K562 (cell line): ENCODE results near the gene EXOC4. TPM values are rescaled to one million over a fixed set of nuclear protein-coding genes. Genes with fewer than 3 reads are reported as not detected.

Source experiments
- ATAC-seq: fragments of 200-7000 bp; cut with Tn5 transposase; 3 replicates; pipeline ENCODE4 v1.9.1; 2020; ENCODE audit warnings: moderate library complexity
- BruUV-seq: library from RNA; stranded (reverse); fragments of 400-500 nt; replicated peaks from 2 replicates; lab custom pipeline; 2021; lab: Mats Ljungman, UMichigan
- CTCF ChIA-PET: fragments of 300-600 bp; formaldehyde crosslinking; extraction: SDS; loops from one replicate; lab custom pipeline; 2021; ENCODE audit warnings: low intra/inter-chr PET ratio; lab: Yijun Ruan, JAX
- POLR2A ChIA-PET: fragments of 300-600, 350-650 bp; sonication (Branson Sonifier 250); formaldehyde crosslinking; extraction: SDS; loops from one replicate; lab custom pipeline; 2021; ENCODE audit warnings: antibody characterized with exemption, inconsistent platforms; lab: Yijun Ruan, JAX
- DNase-seq, 4 experiments: peaks; one replicate each; pipeline versions ENCODE4 v3.0.0 to v3.0.0-alpha.2; 2011 to 2018; ENCODE audit warnings: low spot score in 3 of 4, mixed read lengths in 3 of 4; ENCODE audit errors: extremely low read depth in 1 of 4
- FAIRE-seq: peaks from 2 replicates; lab custom pipeline; 2011; peaks lifted over from hg19 to GRCh38; lab: Jason Lieb, UNC
- H2AFZ ChIP-seq: 2 replicates; pipeline ENCODE4 v1.6.0; 2011; ENCODE audit warnings: low read depth, low read length, control low read depth, inconsistent platforms
- H3K27ac ChIP-seq: fragments of 200-600 bp; 3 replicates; pipeline ENCODE4 v1.8.0; 2011; ENCODE audit warnings: low read depth, mild to moderate bottlenecking, control low read depth, inconsistent platforms, low read length, moderate library complexity, mixed read lengths; ENCODE audit errors: extremely low read depth
- H3K27me3 ChIP-seq, 2 experiments: fragments of 300-600 bp in 1 of 2; 2 replicates in 1 of 2; 3 replicates in 1 of 2; pipeline versions ENCODE4 v1.6.0 to v1.8.0; 2011; ENCODE audit warnings: inconsistent platforms in 2 of 2, low read length in 2 of 2, mild to moderate bottlenecking in 1 of 2, mixed read lengths in 1 of 2, moderate library complexity in 1 of 2; ENCODE audit not compliant: control insufficient read depth in 2 of 2, insufficient read depth in 2 of 2
- H3K36me3 ChIP-seq: fragments of 300-600 bp; 3 replicates; pipeline ENCODE4 v1.8.0; 2011; ENCODE audit warnings: mild to moderate bottlenecking, low read length, inconsistent platforms; ENCODE audit not compliant: control insufficient read depth, insufficient read depth
- H3K4me1 ChIP-seq, 2 experiments: fragments of 200-600 bp in 1 of 2; replicated peaks in 1 of 2; 2 replicates in 1 of 2; 3 replicates in 1 of 2; pipeline versions ENCODE4 v1.5.1 to v1.8.0; 2011; ENCODE audit warnings: inconsistent platforms in 2 of 2, low read length in 2 of 2, mild to moderate bottlenecking in 1 of 2, mixed read lengths in 1 of 2, moderate library complexity in 1 of 2; ENCODE audit not compliant: control insufficient read depth in 2 of 2, insufficient read depth in 2 of 2
- H3K4me2 ChIP-seq: 2 replicates; pipeline ENCODE4 v1.6.1; 2011; ENCODE audit warnings: low read length, control low read depth, inconsistent platforms, mixed read lengths; ENCODE audit not compliant: insufficient read depth
- H3K4me3 ChIP-seq: fragments of 200-600 bp; sonication (generic), shearing (Covaris generic); 2 replicates; pipeline ENCODE4 v1.5.1; 2016; ENCODE audit warnings: control low read depth, inconsistent platforms
- H3K79me2 ChIP-seq: fragments of 200-600 bp; 3 replicates; pipeline ENCODE4 v1.8.0; 2011; ENCODE audit warnings: low read length, inconsistent platforms; ENCODE audit not compliant: control insufficient read depth, insufficient read depth
- H3K9ac ChIP-seq, 2 experiments: 2 replicates each; pipeline versions ENCODE4 v1.6.0 to v1.6.1; 2011; ENCODE audit warnings: low read depth in 2 of 2, low read length in 2 of 2, control low read depth in 1 of 2, inconsistent platforms in 1 of 2, mild to moderate bottlenecking in 1 of 2, mixed read lengths in 1 of 2; ENCODE audit not compliant: insufficient read depth in 1 of 2
- H3K9me1 ChIP-seq: one replicate; pipeline ENCODE4 v1.6.0; 2011; ENCODE audit warnings: inconsistent platforms, mild to moderate bottlenecking, low read length, moderate library complexity; ENCODE audit not compliant: control insufficient read depth, insufficient read depth
- H3K9me3 ChIP-seq: replicated peaks from 2 replicates; pipeline ENCODE4 v1.5.1; 2011; ENCODE audit warnings: low read depth, low read length, inconsistent platforms; ENCODE audit not compliant: control insufficient read depth, insufficient read depth
- H4K20me1 ChIP-seq: replicated peaks from 2 replicates; pipeline ENCODE4 v1.6.1; 2011; ENCODE audit warnings: low read length, inconsistent platforms, mixed read lengths; ENCODE audit not compliant: control insufficient read depth, insufficient read depth
- FUS ChIP-seq: fragments of 200-400 bp; formaldehyde crosslinking; optimal IDR thresholded peaks from 2 replicates; pipeline ENCODE3; 2017; ENCODE audit warnings: low read depth, low read length
- HNRNPH1 ChIP-seq: fragments of 200-400 bp; formaldehyde crosslinking; optimal IDR thresholded peaks from 2 replicates; pipeline ENCODE3; 2017; ENCODE audit warnings: low read depth, mild to moderate bottlenecking, low read length, moderate library complexity
- IRF9 ChIP-seq: fragments of 450-650 bp; IDR thresholded peaks from 2 replicates; pipeline ENCODE4 v1.6.1; 2016; ENCODE audit warnings: missing biosample characterization, missing genetic modification characterization
- LARP7 ChIP-seq: fragments of 450-650 bp; IDR thresholded peaks from 2 replicates; pipeline ENCODE4 v1.6.1; 2016
- NR4A1 ChIP-seq, 2 experiments: fragments of 250-450 bp in 1 of 2; fragments of 450-650 bp in 1 of 2; sonication (Bioruptor Pico) in 1 of 2; IDR thresholded peaks; 2 replicates each; pipeline versions ENCODE4 v1.4.0 to v1.6.1; 2016 to 2020; ENCODE audit warnings: mild to moderate bottlenecking in 2 of 2, missing compliant biosample characterization in 1 of 2, missing genetic modification characterization in 1 of 2, moderate library complexity in 1 of 2
- PURB ChIP-seq: sonication (generic); formaldehyde crosslinking; IDR thresholded peaks from 2 replicates; pipeline ENCODE4 v1.9.0; 2021; ENCODE audit warnings: low read depth, mild to moderate bottlenecking, missing genetic modification reagents
- SAFB2 ChIP-seq: fragments of 200-400 bp; formaldehyde crosslinking; IDR thresholded peaks from 2 replicates; pipeline ENCODE4 v1.6.1; 2018; ENCODE audit warnings: borderline replicate concordance, low read length, low read depth, moderate library complexity; ENCODE audit not compliant: severe bottlenecking
- THRAP3 ChIP-seq: fragments of 450-650 bp; IDR thresholded peaks from 2 replicates; pipeline ENCODE4 v1.6.1; 2016; ENCODE audit warnings: mild to moderate bottlenecking, inconsistent platforms, borderline replicate concordance
- U2AF2 ChIP-seq: fragments of 200-400 bp; formaldehyde crosslinking; optimal IDR thresholded peaks from 2 replicates; pipeline ENCODE3; 2017; ENCODE audit warnings: low read depth, mild to moderate bottlenecking, low read length
- WHSC1 ChIP-seq: IDR thresholded peaks from one replicate; pipeline ENCODE4 v1.6.1; 2012; ENCODE audit warnings: low read length, control low read depth, inconsistent platforms
- ZBTB8A ChIP-seq: fragments of 450-650 bp; IDR thresholded peaks from 2 replicates; pipeline ENCODE4 v1.6.1; 2018; ENCODE audit warnings: mild to moderate bottlenecking, moderate library complexity; ENCODE audit not compliant: partially characterized antibody
- ZNF253 ChIP-seq: fragments of 250-450 bp; sonication (Bioruptor Pico); conservative IDR thresholded peaks from 2 replicates; pipeline ENCODE4 v1.6.1; 2021; ENCODE audit warnings: mild to moderate bottlenecking
- ZNF436 ChIP-seq: fragments of 250-450, 450-650 bp; sonication (Bioruptor Pico); formaldehyde crosslinking; IDR thresholded peaks from 2 replicates; pipeline ENCODE4 v1.7.0; 2020; ENCODE audit warnings: mild to moderate bottlenecking
- in situ Hi-C: fragments of 300-500 bp; cut with MboI; formaldehyde crosslinking; loops from 4 replicates; pipeline ENCODE4 v1.15.0; 2018; ENCODE audit warnings: inconsistent platforms, mixed read lengths
- intact Hi-C: fragments of 100-400 bp; cut with micrococcal nuclease; formaldehyde crosslinking; loops from 2 replicates; pipeline ENCODE4 v1.14.2; 2022
- polyA plus RNA-seq, 8 experiments: library from polyadenylated mRNA; depleted of rRNA in 4 of 8; stranded (reverse) in 5 of 8; unstranded in 3 of 8; fragments of >200 nt; fragmentation: Nextera tagmentation in 2 of 8; fragmentation: Illumina TruSeq in 1 of 8; extraction: Ambion mirVana in 2 of 8; extraction: Trizol in 1 of 8; gene quantifications; 2 replicates each; pipeline versions ENCODE4 v1.2.1 to v1.2.3, GENCODE V29; 2011 to 2014; ENCODE audit warnings: inconsistent platforms in 1 of 8, missing spikeins in 1 of 8
- total RNA-seq, 7 experiments: library from RNA; depleted of rRNA in 6 of 7; stranded (reverse); fragments of >200 nt in 6 of 7; fragmentation: Illumina TruSeq in 2 of 7; extraction: Trizol in 2 of 7; gene quantifications; 2 replicates each; pipeline versions ENCODE4 v1.2.1 to v1.2.3, GENCODE V29; 2011 to 2021; ENCODE audit warnings: low replicate concordance in 1 of 7
- TF ChIP-seq, protein P1 (sequence below): sonication (generic); formaldehyde crosslinking; IDR thresholded peaks from 2 replicates; pipeline ENCODE4 v1.8.0; 2023; ENCODE audit warnings: missing genetic modification reagents, mild to moderate bottlenecking, borderline replicate concordance
- TF ChIP-seq, protein P2 (sequence below): fragments of 450-650 bp; formaldehyde crosslinking; IDR thresholded peaks from 2 replicates; pipeline ENCODE4 v1.4.0; 2020; ENCODE audit warnings: mild to moderate bottlenecking, moderate library complexity

Gene EXOC4
- total and polyA plus RNA-seq, 9 of the 15 experiments (the other 6 are each of a cell fraction or from before 2014, with no cell fraction given) = 18.5 to 73.1 (median 46.6) TPM

DNA sequence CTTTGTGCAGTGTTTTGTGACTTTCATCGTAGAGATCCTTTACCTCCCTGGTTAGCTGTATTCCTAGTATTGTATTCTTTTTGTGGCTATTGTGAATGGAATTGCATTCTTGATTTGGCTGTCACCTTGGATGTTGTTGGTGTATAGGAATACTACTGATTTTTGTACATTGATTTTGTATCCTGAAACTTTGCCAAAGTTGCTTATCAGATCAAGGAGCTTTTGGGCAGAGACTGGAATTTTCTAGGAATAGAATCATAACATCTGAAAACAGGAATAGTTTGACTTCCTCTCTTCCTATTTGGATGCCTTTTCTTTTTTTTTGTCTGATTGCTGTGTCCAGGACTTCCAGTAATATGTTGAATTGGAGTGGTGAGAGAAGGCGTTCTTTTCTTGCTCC, 590.5 kb downstream of the EXOC4 start (continued):
- TF ChIP-seq FUS (no peak), THRAP3 (no peak)

DNA sequence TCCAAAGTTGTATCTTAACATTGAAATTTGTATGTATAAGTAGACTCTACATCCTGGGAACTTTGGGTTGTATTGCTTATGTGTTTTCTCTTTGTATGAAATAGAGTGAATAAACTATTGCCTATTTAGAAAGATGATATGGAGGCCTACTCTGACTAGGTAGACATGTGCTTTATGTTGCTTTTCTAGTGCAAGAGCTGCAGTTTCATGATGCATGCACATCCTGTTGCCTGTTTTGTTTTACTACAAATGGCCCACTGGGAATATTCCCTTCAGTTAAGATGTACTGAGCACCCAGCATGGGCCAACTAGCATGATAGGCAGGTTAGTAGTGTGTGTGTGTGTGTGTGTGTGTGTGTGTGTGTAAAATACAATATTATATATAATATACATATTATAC, 592.1 kb downstream of the EXOC4 start:
- H3K27me3 ChIP-seq = no peaks in the 10 kb centered on the region
- H3K4me1 ChIP-seq = no peaks in the 10 kb centered on the region
- no peak for ATAC-seq
- H4K20me1 ChIP-seq = no peaks in the 10 kb centered on the region
- no peak overlapping the region for H3K27ac ChIP-seq
- no peak for DNase-seq
- H3K9me3 ChIP-seq = no peaks in the 10 kb centered on the region
- H3K9ac ChIP-seq = no peak overlapping the region
- no peak for FAIRE-seq
- in situ Hi-C loops (no loop called here), intact Hi-C loops (no loop called here)
- no TSS peak for BruUV-seq
- no peaks in the 10 kb centered on the region for H3K36me3 ChIP-seq
- no peak overlapping the region for H3K4me3 ChIP-seq
- H3K4me2 ChIP-seq = no peak overlapping the region
- ChIA-PET CTCF (no interaction called here), POLR2A (no interaction called here)
- no peak overlapping the region for H2AFZ ChIP-seq
- H3K9me1 ChIP-seq = no peaks in the 10 kb centered on the region
- H3K79me2 ChIP-seq = no peaks in the 10 kb centered on the region
- TF ChIP-seq, protein P1, sequence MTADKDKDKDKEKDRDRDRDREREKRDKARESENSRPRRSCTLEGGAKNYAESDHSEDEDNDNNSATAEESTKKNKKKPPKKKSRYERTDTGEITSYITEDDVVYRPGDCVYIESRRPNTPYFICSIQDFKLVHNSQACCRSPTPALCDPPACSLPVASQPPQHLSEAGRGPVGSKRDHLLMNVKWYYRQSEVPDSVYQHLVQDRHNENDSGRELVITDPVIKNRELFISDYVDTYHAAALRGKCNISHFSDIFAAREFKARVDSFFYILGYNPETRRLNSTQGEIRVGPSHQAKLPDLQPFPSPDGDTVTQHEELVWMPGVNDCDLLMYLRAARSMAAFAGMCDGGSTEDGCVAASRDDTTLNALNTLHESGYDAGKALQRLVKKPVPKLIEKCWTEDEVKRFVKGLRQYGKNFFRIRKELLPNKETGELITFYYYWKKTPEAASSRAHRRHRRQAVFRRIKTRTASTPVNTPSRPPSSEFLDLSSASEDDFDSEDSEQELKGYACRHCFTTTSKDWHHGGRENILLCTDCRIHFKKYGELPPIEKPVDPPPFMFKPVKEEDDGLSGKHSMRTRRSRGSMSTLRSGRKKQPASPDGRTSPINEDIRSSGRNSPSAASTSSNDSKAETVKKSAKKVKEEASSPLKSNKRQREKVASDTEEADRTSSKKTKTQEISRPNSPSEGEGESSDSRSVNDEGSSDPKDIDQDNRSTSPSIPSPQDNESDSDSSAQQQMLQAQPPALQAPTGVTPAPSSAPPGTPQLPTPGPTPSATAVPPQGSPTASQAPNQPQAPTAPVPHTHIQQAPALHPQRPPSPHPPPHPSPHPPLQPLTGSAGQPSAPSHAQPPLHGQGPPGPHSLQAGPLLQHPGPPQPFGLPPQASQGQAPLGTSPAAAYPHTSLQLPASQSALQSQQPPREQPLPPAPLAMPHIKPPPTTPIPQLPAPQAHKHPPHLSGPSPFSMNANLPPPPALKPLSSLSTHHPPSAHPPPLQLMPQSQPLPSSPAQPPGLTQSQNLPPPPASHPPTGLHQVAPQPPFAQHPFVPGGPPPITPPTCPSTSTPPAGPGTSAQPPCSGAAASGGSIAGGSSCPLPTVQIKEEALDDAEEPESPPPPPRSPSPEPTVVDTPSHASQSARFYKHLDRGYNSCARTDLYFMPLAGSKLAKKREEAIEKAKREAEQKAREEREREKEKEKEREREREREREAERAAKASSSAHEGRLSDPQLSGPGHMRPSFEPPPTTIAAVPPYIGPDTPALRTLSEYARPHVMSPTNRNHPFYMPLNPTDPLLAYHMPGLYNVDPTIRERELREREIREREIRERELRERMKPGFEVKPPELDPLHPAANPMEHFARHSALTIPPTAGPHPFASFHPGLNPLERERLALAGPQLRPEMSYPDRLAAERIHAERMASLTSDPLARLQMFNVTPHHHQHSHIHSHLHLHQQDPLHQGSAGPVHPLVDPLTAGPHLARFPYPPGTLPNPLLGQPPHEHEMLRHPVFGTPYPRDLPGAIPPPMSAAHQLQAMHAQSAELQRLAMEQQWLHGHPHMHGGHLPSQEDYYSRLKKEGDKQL = no peak
- TF ChIP-seq ZBTB8A (no peak), PURB (no peak), SAFB2 (no peak), ZNF253 (CRISPR knock-in tag) (no peak), IRF9 (tag) (no peak), NR4A1 (CRISPR knock-in tag; IDR thresholded peaks at IDR 0.05) (no peak), NR4A1 (tag; IDR thresholded peaks at IDR 0.05) (no peak), LARP7 (no peak), ZNF436 (CRISPR knock-in tag) (no peak), HNRNPH1 (no peak), U2AF2 (no peak), WHSC1 (no peak)
- TF ChIP-seq, protein P2, sequence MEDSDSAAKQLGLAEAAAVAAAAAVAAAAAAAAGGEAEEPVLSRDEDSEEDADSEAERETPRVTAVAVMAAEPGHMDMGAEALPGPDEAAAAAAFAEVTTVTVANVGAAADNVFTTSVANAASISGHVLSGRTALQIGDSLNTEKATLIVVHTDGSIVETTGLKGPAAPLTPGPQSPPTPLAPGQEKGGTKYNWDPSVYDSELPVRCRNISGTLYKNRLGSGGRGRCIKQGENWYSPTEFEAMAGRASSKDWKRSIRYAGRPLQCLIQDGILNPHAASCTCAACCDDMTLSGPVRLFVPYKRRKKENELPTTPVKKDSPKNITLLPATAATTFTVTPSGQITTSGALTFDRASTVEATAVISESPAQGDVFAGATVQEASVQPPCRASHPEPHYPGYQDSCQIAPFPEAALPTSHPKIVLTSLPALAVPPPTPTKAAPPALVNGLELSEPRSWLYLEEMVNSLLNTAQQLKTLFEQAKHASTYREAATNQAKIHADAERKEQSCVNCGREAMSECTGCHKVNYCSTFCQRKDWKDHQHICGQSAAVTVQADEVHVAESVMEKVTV (CRISPR knock-in tag) = no peak
